Activated naive CD4-positive, alpha-beta T cell treated with Interleukin-2 at 50 U/mL for 16 hours (primary cell): ENCODE data around the gene FAM222A.

Experiments used
- DNase-seq: peaks from one replicate; pipeline ENCODE4 v3.0.0-alpha.2; 2020

Gene FAM222A

GRCh38 chr12:109762673-109763191, 49.1 kb downstream of the FAM222A start:
- no peak for DNase-seq

GRCh38 chr12:109763201-109763841, 49.7 kb downstream of the FAM222A start:
- DNase-seq: no peak

GRCh38 chr12:109764123-109764522, 50.5 kb downstream of the FAM222A start:
- no peak for DNase-seq

- DNase-seq: no peak
Observed at GRCh38 chr12:109764776-109765445, 51.3 kb downstream of the FAM222A start.

- no peak for DNase-seq
Observed at GRCh38 chr12:109765446-109765810, 51.8 kb downstream of the FAM222A start.

- no peak for DNase-seq
Observed at GRCh38 chr12:109766251-109766778, 52.7 kb downstream of the FAM222A start.

- no peak for DNase-seq
Observed at GRCh38 chr12:109767456-109767855, 53.8 kb downstream of the FAM222A start.

GRCh38 chr12:109767991-109768900, 54.6 kb downstream of the FAM222A start:
- no peak for DNase-seq

GRCh38 chr12:109768901-109769670, 55.5 kb downstream of the FAM222A start:
- no peak for DNase-seq

GRCh38 chr12:109770104-109770860, 56.7 kb downstream of the FAM222A start:
- DNase-seq: no peak

GRCh38 chr12:109770861-109771670, 57.4 kb downstream of the FAM222A start:
- DNase-seq: no peak

GRCh38 chr12:109771746-109772621, 58.4 kb downstream of the FAM222A start:
- no peak for DNase-seq

GRCh38 chr12:109772622-109773321, 59.1 kb downstream of the FAM222A start:
- no peak for DNase-seq

- DNase-seq: no peak
Observed at GRCh38 chr12:109773384-109774011, 59.9 kb downstream of the FAM222A start.

- peak; percentile 72 for DNase-seq
Observed at GRCh38 chr12:109775172-109775881, 61.7 kb downstream of the FAM222A start.

- DNase-seq: no peak
Observed at GRCh38 chr12:109776624-109777023, 63.0 kb downstream of the FAM222A start.

GRCh38 chr12:109777544-109777943, 63.9 kb downstream of the FAM222A start:
- DNase-seq: peak; percentile 23

GRCh38 chr12:109778684-109779083, 65.1 kb downstream of the FAM222A start:
- DNase-seq: no peak
